Peyer's patch (tissue), 4 donors: ENCODE data around the gene KCNJ9. TPM values are rescaled to one million over a fixed set of nuclear protein-coding genes. Genes with fewer than 3 reads are reported as not detected.

Experiments
- DNase-seq, 3 donors: peaks; one replicate each; pipeline ENCODE4 v3.0.0-alpha.2; 2017 to 2019
- H3K27ac ChIP-seq, 4 donors: fragments of 200-600 bp; sonication (generic); one replicate each; pipeline ENCODE4 v1.5.1; 2016 to 2019
- H3K27me3 ChIP-seq, 2 donors: fragments of 200-600 bp; sonication (generic); one replicate each; pipeline ENCODE4 v1.5.1; 2019
- H3K36me3 ChIP-seq, 3 donors: fragments of 200-600 bp; sonication (generic); one replicate each; pipeline ENCODE4 v1.5.1; 2016 to 2019
- H3K4me1 ChIP-seq, 4 donors: fragments of 200-600 bp; sonication (generic); one replicate each; pipeline ENCODE4 v1.5.1; 2016 to 2019
- H3K4me3 ChIP-seq, 4 donors: fragments of 200-600 bp; sonication (generic); 1 replicate in 3 of 4; 2 replicates in 1 of 4; pipeline ENCODE4 v1.5.1; 2016 to 2019; ENCODE audit warnings: mild to moderate bottlenecking in 1 of 4
- H3K9me3 ChIP-seq, 4 donors: fragments of 200-600 bp; sonication (generic); one replicate each; pipeline ENCODE4 v1.5.1; 2016 to 2019; ENCODE audit warnings: mild to moderate bottlenecking in 1 of 4
- CTCF ChIP-seq, 6 experiments: fragments of 450-650 bp in 4 of 6; fragments of 200-600 bp in 2 of 6; sonication (generic) in 1 of 6; IDR thresholded peaks; one replicate each; pipeline ENCODE4 v1.5.1; 2017 to 2019; ENCODE audit warnings: antibody characterized with exemption in 6 of 6, mild to moderate bottlenecking in 3 of 6, moderate library complexity in 1 of 6
- POLR2A ChIP-seq, 2 donors: fragments of 450-650 bp; IDR thresholded peaks; one replicate each; pipeline ENCODE4 v1.5.1; 2017; ENCODE audit warnings: antibody characterized with exemption in 2 of 2, mild to moderate bottlenecking in 2 of 2, moderate library complexity in 2 of 2
- total RNA-seq, 4 donors: library from RNA; depleted of rRNA; stranded (reverse); fragments of >200 nt; gene quantifications; one replicate each; pipeline ENCODE4 v1.1.0, GENCODE V29; 2016

KCNJ9 gene
- total RNA-seq, 4 donors from 2014 or later: not detected

- Histone ChIP-seq H3K27ac (no peak overlapping the region), H3K4me3 (no peak overlapping the region), H3K4me1 (no peaks in the 10 kb centered on the region), H3K36me3 (no peaks in the 10 kb centered on the region), H3K27me3 (no peaks in the 10 kb centered on the region), H3K9me3 (no peaks in the 10 kb centered on the region)
- TF ChIP-seq CTCF (IDR thresholded peaks at IDR 0.05) (no peak), POLR2A (IDR thresholded peaks at IDR 0.05) (no peak)
- no peak for DNase-seq
Measured at GRCh38 chr1:160052936-160053335, 28.4 kb upstream of the KCNJ9 start.

GRCh38 chr1:160053548-160054365 is 27.6 kb upstream of the KCNJ9 start:
- no peak for DNase-seq

GRCh38 chr1:160056648-160057169 is 24.6 kb upstream of the KCNJ9 start:
- TF ChIP-seq POLR2A (IDR thresholded peaks at IDR 0.05) (no peak), CTCF (IDR thresholded peaks at IDR 0.05) (no peak)

More at GRCh38 chr1:160053548-160054365, 27.6 kb upstream of the KCNJ9 start:
- TF ChIP-seq CTCF (IDR thresholded peaks at IDR 0.05) (no peak), POLR2A (IDR thresholded peaks at IDR 0.05) (no peak)
- Histone ChIP-seq H3K4me1 (no peaks in the 10 kb centered on the region), H3K4me3 (no peak overlapping the region), H3K36me3 (no peaks in the 10 kb centered on the region), H3K27me3 (no peaks in the 10 kb centered on the region), H3K9me3 (no peaks in the 10 kb centered on the region), H3K27ac (no peak overlapping the region)

GRCh38 chr1:160058087-160058486 is 23.3 kb upstream of the KCNJ9 start:
- no peaks in the 10 kb centered on the region for H3K9me3 ChIP-seq
- DNase-seq: no peak
- no peaks in the 10 kb centered on the region for H3K27me3 ChIP-seq
- H3K27ac ChIP-seq: no peak overlapping the region
- no peaks in the 10 kb centered on the region for H3K36me3 ChIP-seq
- TF ChIP-seq CTCF (IDR thresholded peaks at IDR 0.05) (peak in 1 of 6 experiments; percentile 12), POLR2A (IDR thresholded peaks at IDR 0.05) (no peak)
- H3K4me3 ChIP-seq: no peak overlapping the region
- no peaks in the 10 kb centered on the region for H3K4me1 ChIP-seq

More at GRCh38 chr1:160056648-160057169, 24.6 kb upstream of the KCNJ9 start:
- Histone ChIP-seq H3K4me1 (no peaks in the 10 kb centered on the region), H3K9me3 (no peaks in the 10 kb centered on the region), H3K27me3 (no peaks in the 10 kb centered on the region), H3K36me3 (no peaks in the 10 kb centered on the region), H3K4me3 (no peak overlapping the region), H3K27ac (no peak overlapping the region)
- DNase-seq: no peak

GRCh38 chr1:160061369-160062229 is 19.7 kb upstream of the KCNJ9 start:
- Histone ChIP-seq H3K36me3 (no peaks in the 10 kb centered on the region), H3K4me3 (no peak overlapping the region), H3K9me3 (no peaks in the 10 kb centered on the region), H3K27ac (no peak overlapping the region), H3K27me3 (no peaks in the 10 kb centered on the region), H3K4me1 (no peaks in the 10 kb centered on the region)
- TF ChIP-seq CTCF (IDR thresholded peaks at IDR 0.05): no peak
- no peak for TF ChIP-seq POLR2A (IDR thresholded peaks at IDR 0.05)
- no peak for DNase-seq
